ENCODE measurements around the gene ZNF771.

ZNF771 gene

GRCh38 chr16:30413112-30413806, 5.9 kb downstream of the ZNF771 start:
- Histone ChIP-seq H3K4me3 (ENCODE audit: low read depth, low read length) (no peak overlapping the region), H3K27me3 (ENCODE audit: insufficient read depth, low read depth, severe bottlenecking) (no peaks in the 10 kb centered on the region), H3K36me3 (peaks cover 42% of the 10 kb centered on the region), H3K9me3 (ENCODE audit: severe bottlenecking) (no peaks in the 10 kb centered on the region), H3K27ac (no peak overlapping the region)
- DNase-seq = no peak
- no peak for TF ChIP-seq CTCF (IDR thresholded peaks at IDR 0.05; ENCODE audit: low read depth, low read length)

GRCh38 chr16:30414159-30414558, 6.8 kb downstream of the ZNF771 start:
- no peak for TF ChIP-seq CTCF (IDR thresholded peaks at IDR 0.05; ENCODE audit: low read depth, low read length)
- H3K27me3 ChIP-seq (ENCODE audit: insufficient read depth, low read depth, severe bottlenecking) = no peaks in the 10 kb centered on the region
- peaks cover 48% of the 10 kb centered on the region for H3K36me3 ChIP-seq
- H3K27ac ChIP-seq = no peak overlapping the region
- no peak overlapping the region for H3K4me3 ChIP-seq (ENCODE audit: low read depth, low read length)
- no peaks in the 10 kb centered on the region for H3K9me3 ChIP-seq (ENCODE audit: severe bottlenecking)
- DNase-seq = no peak

GRCh38 chr16:30416047-30416603, 8.7 kb downstream of the ZNF771 start:
- Histone ChIP-seq H3K27me3 (ENCODE audit: insufficient read depth, low read depth, severe bottlenecking) (no peaks in the 10 kb centered on the region), H3K4me3 (ENCODE audit: low read depth, low read length) (no peak overlapping the region), H3K36me3 (peaks cover 40% of the 10 kb centered on the region), H3K9me3 (ENCODE audit: severe bottlenecking) (no peaks in the 10 kb centered on the region), H3K27ac (no peak overlapping the region)
- no peak for TF ChIP-seq CTCF (IDR thresholded peaks at IDR 0.05; ENCODE audit: low read depth, low read length)
- DNase-seq = no peak

- Histone ChIP-seq H3K4me3 (ENCODE audit: low read depth, low read length) (peak overlapping the region; percentile 44), H3K9me3 (ENCODE audit: severe bottlenecking) (no peaks in the 10 kb centered on the region), H3K27me3 (ENCODE audit: insufficient read depth, low read depth, severe bottlenecking) (no peaks in the 10 kb centered on the region), H3K36me3 (peaks cover 40% of the 10 kb centered on the region), H3K27ac (no peak overlapping the region; the same call in 1 of the 2 replicates)
- TF ChIP-seq CTCF (IDR thresholded peaks at IDR 0.05; ENCODE audit: low read depth, low read length) = no peak
- no peak for DNase-seq
Observed at GRCh38 chr16:30416624-30417528, 9.5 kb downstream of the ZNF771 start.

GRCh38 chr16:30417529-30418349, 10.3 kb downstream of the ZNF771 start:
- TF ChIP-seq CTCF (IDR thresholded peaks at IDR 0.05; ENCODE audit: low read depth, low read length) = no peak
- Histone ChIP-seq H3K36me3 (peaks cover 41% of the 10 kb centered on the region), H3K27ac (peak overlapping the region; percentile 70), H3K27me3 (ENCODE audit: insufficient read depth, low read depth, severe bottlenecking) (no peaks in the 10 kb centered on the region), H3K4me3 (ENCODE audit: low read depth, low read length) (peak overlapping the region; percentile 44), H3K9me3 (ENCODE audit: severe bottlenecking) (no peaks in the 10 kb centered on the region)
- peak; percentile 91 for DNase-seq
